Measurements from ENCODE around the gene SLC13A4. TPM values are rescaled to one million over a fixed set of nuclear protein-coding genes. Genes with fewer than 3 reads are reported as not detected.

SLC13A4 gene
- total RNA-seq, 1 experiment from 2014 or later, result not detected

GRCh38 chr7:135718219-135718618 is 9.8 kb downstream of the SLC13A4 start:
- H3K4me1 ChIP-seq (ENCODE audit: control insufficient read depth, insufficient read depth, low read length), result peaks cover 20% of the 10 kb centered on the region; the same call in 1 of the 2 replicates
- ATAC-seq, result no peak
- no peaks in the 10 kb centered on the region for H3K27me3 ChIP-seq (ENCODE audit: control insufficient read depth, insufficient read depth, low read length)
- TF ChIP-seq CTCF (IDR thresholded peaks at IDR 0.05), result no peak
- no peak for TF ChIP-seq POLR2AphosphoS5 (IDR thresholded peaks at IDR 0.05; ENCODE audit: low read depth, low read length)
- TF ChIP-seq SIN3A (IDR thresholded peaks at IDR 0.05; ENCODE audit: borderline replicate concordance, insufficient read depth, low read depth, low read length), result no peak
- TF ChIP-seq TCF7L2 (IDR thresholded peaks at IDR 0.05; ENCODE audit: low read depth, low read length), result no peak
- TF ChIP-seq, protein P1, sequence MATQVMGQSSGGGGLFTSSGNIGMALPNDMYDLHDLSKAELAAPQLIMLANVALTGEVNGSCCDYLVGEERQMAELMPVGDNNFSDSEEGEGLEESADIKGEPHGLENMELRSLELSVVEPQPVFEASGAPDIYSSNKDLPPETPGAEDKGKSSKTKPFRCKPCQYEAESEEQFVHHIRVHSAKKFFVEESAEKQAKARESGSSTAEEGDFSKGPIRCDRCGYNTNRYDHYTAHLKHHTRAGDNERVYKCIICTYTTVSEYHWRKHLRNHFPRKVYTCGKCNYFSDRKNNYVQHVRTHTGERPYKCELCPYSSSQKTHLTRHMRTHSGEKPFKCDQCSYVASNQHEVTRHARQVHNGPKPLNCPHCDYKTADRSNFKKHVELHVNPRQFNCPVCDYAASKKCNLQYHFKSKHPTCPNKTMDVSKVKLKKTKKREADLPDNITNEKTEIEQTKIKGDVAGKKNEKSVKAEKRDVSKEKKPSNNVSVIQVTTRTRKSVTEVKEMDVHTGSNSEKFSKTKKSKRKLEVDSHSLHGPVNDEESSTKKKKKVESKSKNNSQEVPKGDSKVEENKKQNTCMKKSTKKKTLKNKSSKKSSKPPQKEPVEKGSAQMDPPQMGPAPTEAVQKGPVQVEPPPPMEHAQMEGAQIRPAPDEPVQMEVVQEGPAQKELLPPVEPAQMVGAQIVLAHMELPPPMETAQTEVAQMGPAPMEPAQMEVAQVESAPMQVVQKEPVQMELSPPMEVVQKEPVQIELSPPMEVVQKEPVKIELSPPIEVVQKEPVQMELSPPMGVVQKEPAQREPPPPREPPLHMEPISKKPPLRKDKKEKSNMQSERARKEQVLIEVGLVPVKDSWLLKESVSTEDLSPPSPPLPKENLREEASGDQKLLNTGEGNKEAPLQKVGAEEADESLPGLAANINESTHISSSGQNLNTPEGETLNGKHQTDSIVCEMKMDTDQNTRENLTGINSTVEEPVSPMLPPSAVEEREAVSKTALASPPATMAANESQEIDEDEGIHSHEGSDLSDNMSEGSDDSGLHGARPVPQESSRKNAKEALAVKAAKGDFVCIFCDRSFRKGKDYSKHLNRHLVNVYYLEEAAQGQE (IDR thresholded peaks at IDR 0.05; ENCODE audit: insufficient read depth in 1 of 2, low read depth in 2 of 2, low read length in 1 of 2), result no peak
- DNase-seq (ENCODE audit: low read depth, low spot score), result no peak
- ChIA-PET POLR2A (no interaction called here), CTCF (no interaction called here)
- H3K27ac ChIP-seq (ENCODE audit: low read length), result no peak overlapping the region
- no peaks in the 10 kb centered on the region for H3K36me3 ChIP-seq (ENCODE audit: control insufficient read depth, insufficient read depth, low read length)
- in situ Hi-C loops (cut with HindIII; ENCODE audit: low pct_unique_long_range_greater_than_20kb, low sequenced_read_pairs), result no loop called here
- H3K4me3 ChIP-seq (ENCODE audit: low read depth in 2 of 2, low read length in 2 of 2), result no peak overlapping the region
- intact Hi-C loops (cut with micrococcal nuclease; ENCODE audit: unreplicated experiment), result no loop called here
- no peaks in the 10 kb centered on the region for H3K9me3 ChIP-seq (ENCODE audit: control insufficient read depth, insufficient read depth, low read depth, low read length)
- BruUV-seq (replicated peaks), result no TSS peak

- in situ Hi-C loops (cut with HindIII; ENCODE audit: low pct_unique_long_range_greater_than_20kb, low sequenced_read_pairs), result no loop called here
- TF ChIP-seq POLR2AphosphoS5 (IDR thresholded peaks at IDR 0.05; ENCODE audit: low read depth, low read length), result no peak
- no peak for TF ChIP-seq TCF7L2 (IDR thresholded peaks at IDR 0.05; ENCODE audit: low read depth, low read length)
- TF ChIP-seq, protein P1 (IDR thresholded peaks at IDR 0.05; ENCODE audit: insufficient read depth in 1 of 2, low read depth in 2 of 2, low read length in 1 of 2), result no peak
- TF ChIP-seq SIN3A (IDR thresholded peaks at IDR 0.05; ENCODE audit: borderline replicate concordance, insufficient read depth, low read depth, low read length), result no peak
- no peak for TF ChIP-seq CTCF (IDR thresholded peaks at IDR 0.05)
Observed at GRCh38 chr7:135717693-135718092, 10.3 kb downstream of the SLC13A4 start.

More at GRCh38 chr7:135717693-135718092, 10.3 kb downstream of the SLC13A4 start:
- ATAC-seq, result no peak
- no TSS peak for BruUV-seq (replicated peaks)
- Histone ChIP-seq H3K9me3 (ENCODE audit: control insufficient read depth, insufficient read depth, low read depth, low read length) (no peaks in the 10 kb centered on the region), H3K27me3 (ENCODE audit: control insufficient read depth, insufficient read depth, low read length) (no peaks in the 10 kb centered on the region), H3K36me3 (ENCODE audit: control insufficient read depth, insufficient read depth, low read length) (no peaks in the 10 kb centered on the region), H3K27ac (ENCODE audit: low read length) (no peak overlapping the region; the same call in 1 of the 2 replicates), H3K4me3 (ENCODE audit: low read depth in 2 of 2, low read length in 2 of 2) (no peak overlapping the region), H3K4me1 (ENCODE audit: control insufficient read depth, insufficient read depth, low read length) (peaks cover 20% of the 10 kb centered on the region; the same call in 1 of the 2 replicates)
- POLR2A ChIA-PET, result no interaction called here
- CTCF ChIA-PET, result no interaction called here
- intact Hi-C loops (cut with micrococcal nuclease; ENCODE audit: unreplicated experiment), result no loop called here
- no peak for DNase-seq (ENCODE audit: low read depth, low spot score)
